Progenitor cell of endocrine pancreas (in vitro differentiated cells): ENCODE data around the gene NEB. TPM values are rescaled to one million over a fixed set of nuclear protein-coding genes. Genes with fewer than 3 reads are reported as not detected.

Source experiments
- DNase-seq: peaks from one replicate; pipeline ENCODE4 v3.0.0; 2021; ENCODE audit warnings: low spot score; ENCODE audit not compliant: unreplicated experiment
- H3K27ac Mint-ChIP-seq: 2 replicates; pipeline ENCODE4 v1.8.0; 2021; ENCODE audit warnings: mild to moderate bottlenecking, moderate library complexity, mixed read lengths
- H3K27me3 Mint-ChIP-seq: 2 replicates; pipeline ENCODE4 v1.8.0; 2021; ENCODE audit warnings: mixed read lengths
- H3K36me3 Mint-ChIP-seq: 2 replicates; pipeline ENCODE4 v1.8.0; 2022; ENCODE audit warnings: mixed read lengths; ENCODE audit not compliant: insufficient read depth
- H3K4me1 Mint-ChIP-seq: 2 replicates; pipeline ENCODE4 v1.8.0; 2021; ENCODE audit warnings: low read depth, mixed read lengths
- H3K4me3 Mint-ChIP-seq: 2 replicates; pipeline ENCODE4 v1.8.0; 2021; ENCODE audit warnings: low read depth, mild to moderate bottlenecking, moderate library complexity, mixed read lengths
- H3K9me3 Mint-ChIP-seq: 2 replicates; pipeline ENCODE4 v1.8.0; 2021; ENCODE audit warnings: low read depth, mixed read lengths
- total RNA-seq: library from RNA; stranded (reverse); gene quantifications from 2 replicates; pipeline ENCODE4 v1.2.1, GENCODE V29; 2021
- TF ChIP-seq, protein P1 (sequence below): fragments of 200-600 bp; sonication (generic); IDR thresholded peaks from one replicate; pipeline ENCODE4 v1.5.0; 2021; ENCODE audit warnings: antibody characterized with exemption, mild to moderate bottlenecking; ENCODE audit not compliant: unreplicated experiment

The NEB gene
- total RNA-seq, 1 donor from 2014 or later = 1.5 TPM

DNA sequence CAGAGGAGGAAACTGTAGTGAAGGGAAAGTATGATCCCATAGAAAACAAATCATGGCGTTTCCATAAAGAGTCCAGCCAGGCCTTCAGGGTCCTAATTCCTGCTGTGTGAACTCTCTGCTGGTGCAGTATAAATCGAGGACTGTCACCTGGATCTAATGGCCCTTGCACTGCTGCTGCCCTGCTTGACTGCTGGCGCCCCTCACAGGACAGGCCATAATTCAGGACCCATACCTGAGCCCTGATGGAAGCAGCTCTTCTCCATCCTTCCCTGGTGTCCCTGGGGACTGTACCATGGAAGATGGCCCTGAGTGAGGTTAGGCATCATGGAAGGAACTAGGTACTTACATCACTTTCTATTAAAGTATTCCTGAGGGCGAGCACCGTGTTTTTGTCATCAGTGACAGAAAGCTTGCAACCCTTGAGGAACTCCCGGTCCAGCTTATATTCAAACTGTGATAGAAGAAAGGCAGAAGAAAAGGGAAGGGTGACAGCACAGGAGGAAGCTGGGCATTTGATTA is 207.6 kb downstream of the NEB start:
- H3K9me3 Mint-ChIP-seq = no peaks in the 10 kb centered on the region
- H3K4me1 Mint-ChIP-seq = no peaks in the 10 kb centered on the region
- TF ChIP-seq, protein P1, sequence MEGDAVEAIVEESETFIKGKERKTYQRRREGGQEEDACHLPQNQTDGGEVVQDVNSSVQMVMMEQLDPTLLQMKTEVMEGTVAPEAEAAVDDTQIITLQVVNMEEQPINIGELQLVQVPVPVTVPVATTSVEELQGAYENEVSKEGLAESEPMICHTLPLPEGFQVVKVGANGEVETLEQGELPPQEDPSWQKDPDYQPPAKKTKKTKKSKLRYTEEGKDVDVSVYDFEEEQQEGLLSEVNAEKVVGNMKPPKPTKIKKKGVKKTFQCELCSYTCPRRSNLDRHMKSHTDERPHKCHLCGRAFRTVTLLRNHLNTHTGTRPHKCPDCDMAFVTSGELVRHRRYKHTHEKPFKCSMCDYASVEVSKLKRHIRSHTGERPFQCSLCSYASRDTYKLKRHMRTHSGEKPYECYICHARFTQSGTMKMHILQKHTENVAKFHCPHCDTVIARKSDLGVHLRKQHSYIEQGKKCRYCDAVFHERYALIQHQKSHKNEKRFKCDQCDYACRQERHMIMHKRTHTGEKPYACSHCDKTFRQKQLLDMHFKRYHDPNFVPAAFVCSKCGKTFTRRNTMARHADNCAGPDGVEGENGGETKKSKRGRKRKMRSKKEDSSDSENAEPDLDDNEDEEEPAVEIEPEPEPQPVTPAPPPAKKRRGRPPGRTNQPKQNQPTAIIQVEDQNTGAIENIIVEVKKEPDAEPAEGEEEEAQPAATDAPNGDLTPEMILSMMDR = no peak
- H3K27me3 Mint-ChIP-seq = no peaks in the 10 kb centered on the region
- DNase-seq = no peak
- H3K4me3 Mint-ChIP-seq = no peak overlapping the region
- no peak overlapping the region for H3K27ac Mint-ChIP-seq
- H3K36me3 Mint-ChIP-seq = no peaks in the 10 kb centered on the region

DNA sequence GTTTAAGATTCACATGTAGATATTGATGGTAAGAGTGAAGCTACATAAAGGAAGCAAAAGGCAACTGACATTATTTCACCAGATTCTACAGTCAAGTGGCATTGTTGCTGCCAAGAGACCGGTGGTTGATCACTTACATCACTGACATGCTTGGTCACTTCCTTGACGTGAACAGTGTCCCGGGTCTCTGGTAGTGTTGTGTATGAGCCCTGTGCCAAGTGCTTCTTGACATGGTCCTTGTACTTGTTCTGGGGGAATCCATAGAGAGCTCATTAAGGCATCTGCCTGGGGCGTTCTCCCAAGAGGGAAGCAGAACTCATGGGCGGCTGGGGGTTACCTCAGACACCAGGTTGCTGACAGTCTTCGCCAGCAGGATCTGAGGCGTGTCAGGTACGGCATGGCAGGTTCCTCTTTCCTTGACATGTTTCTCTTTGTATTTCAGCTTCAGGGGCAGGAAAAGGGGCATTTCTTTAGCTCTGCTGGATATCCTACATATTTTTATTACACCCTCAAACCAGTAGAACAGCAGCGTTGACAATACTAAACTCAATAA is 208.4 kb downstream of the NEB start:
- TF ChIP-seq, protein P1 = no peak
- H3K9me3 Mint-ChIP-seq = no peaks in the 10 kb centered on the region
- no peaks in the 10 kb centered on the region for H3K4me1 Mint-ChIP-seq

DNA sequence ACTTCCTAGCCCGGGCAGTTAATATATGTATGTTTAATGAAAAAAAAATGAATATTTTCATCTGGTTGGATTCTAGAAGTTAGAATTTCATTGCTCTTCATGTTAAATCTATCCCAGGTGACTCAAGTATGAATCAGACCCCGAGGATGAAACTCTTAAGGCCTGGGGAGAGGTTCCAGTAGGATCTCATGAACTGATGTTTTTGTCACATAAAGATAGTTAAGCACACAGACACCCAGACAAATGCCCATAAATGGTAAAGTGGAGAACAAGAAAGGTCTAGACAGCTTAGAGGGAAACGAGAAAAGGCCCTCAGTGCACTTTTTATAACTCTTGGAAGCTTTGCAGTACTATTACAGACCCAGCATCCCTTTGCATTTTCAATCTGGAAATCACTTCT is 210.4 kb downstream of the NEB start:
- Mint-ChIP-seq H3K27me3 (no peaks in the 10 kb centered on the region), H3K4me1 (no peaks in the 10 kb centered on the region), H3K9me3 (no peaks in the 10 kb centered on the region), H3K4me3 (no peak overlapping the region), H3K36me3 (no peaks in the 10 kb centered on the region), H3K27ac (no peak overlapping the region)
- DNase-seq = no peak
- TF ChIP-seq, protein P1 = no peak

More for the DNA sequence above, 208.4 kb downstream of the NEB start:
- no peak for DNase-seq
- Mint-ChIP-seq H3K4me3 (no peak overlapping the region), H3K27me3 (no peaks in the 10 kb centered on the region), H3K36me3 (no peaks in the 10 kb centered on the region), H3K27ac (no peak overlapping the region)

DNA sequence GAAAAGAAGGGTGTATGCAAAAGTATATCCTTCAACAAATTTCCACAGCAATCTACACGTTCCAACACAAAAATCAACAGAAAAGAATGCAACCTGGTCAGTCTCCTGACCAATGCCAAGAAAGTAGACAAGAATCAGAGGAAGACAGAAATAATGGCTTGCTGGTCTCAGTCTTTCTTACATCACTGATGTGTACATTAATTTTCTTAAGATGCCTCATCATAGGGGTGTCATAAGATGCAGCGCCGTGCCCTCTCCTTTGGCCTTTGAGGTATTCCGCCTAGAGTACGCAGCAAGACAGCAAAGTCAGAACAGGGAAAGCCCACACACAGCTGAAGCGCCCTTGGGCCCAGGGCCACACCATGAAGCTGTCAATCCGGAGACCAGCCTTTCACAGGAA is 211.7 kb downstream of the NEB start:
- no peaks in the 10 kb centered on the region for H3K36me3 Mint-ChIP-seq
- no peaks in the 10 kb centered on the region for H3K27me3 Mint-ChIP-seq
- H3K4me1 Mint-ChIP-seq = no peaks in the 10 kb centered on the region
- no peak for DNase-seq
- no peaks in the 10 kb centered on the region for H3K9me3 Mint-ChIP-seq
- no peak overlapping the region for H3K27ac Mint-ChIP-seq
- TF ChIP-seq, protein P1 = no peak
- H3K4me3 Mint-ChIP-seq = no peak overlapping the region

DNA sequence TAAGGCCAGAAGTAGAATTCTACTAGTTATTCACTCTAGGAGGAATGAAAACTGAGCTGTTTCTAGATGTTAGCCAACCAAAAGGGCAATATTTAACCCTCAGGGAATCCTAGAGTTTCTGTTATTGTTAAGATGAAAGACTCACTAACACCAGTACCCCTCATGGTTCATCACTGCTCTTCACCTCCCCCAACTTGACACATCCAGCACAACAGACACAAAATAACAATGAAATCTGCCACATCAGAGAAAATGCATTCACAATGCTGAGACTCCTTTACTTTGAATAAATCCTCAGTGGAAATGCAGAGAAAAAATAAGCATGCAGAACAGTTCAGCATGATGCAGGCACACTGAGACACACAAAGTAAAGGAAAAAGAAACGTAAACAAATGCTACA is 213.3 kb downstream of the NEB start:
- TF ChIP-seq, protein P1 = no peak
- DNase-seq = no peak
- Mint-ChIP-seq H3K27ac (no peak overlapping the region), H3K4me1 (no peaks in the 10 kb centered on the region), H3K27me3 (no peaks in the 10 kb centered on the region), H3K4me3 (no peak overlapping the region), H3K36me3 (no peaks in the 10 kb centered on the region), H3K9me3 (no peaks in the 10 kb centered on the region)
